HuH-7 (cell line): ENCODE results near the gene NHERF2.

Experiments
- DNase-seq: peaks from one replicate; pipeline ENCODE4 v3.0.0; 2011; ENCODE audit warnings: low spot score

The NHERF2 gene

DNA sequence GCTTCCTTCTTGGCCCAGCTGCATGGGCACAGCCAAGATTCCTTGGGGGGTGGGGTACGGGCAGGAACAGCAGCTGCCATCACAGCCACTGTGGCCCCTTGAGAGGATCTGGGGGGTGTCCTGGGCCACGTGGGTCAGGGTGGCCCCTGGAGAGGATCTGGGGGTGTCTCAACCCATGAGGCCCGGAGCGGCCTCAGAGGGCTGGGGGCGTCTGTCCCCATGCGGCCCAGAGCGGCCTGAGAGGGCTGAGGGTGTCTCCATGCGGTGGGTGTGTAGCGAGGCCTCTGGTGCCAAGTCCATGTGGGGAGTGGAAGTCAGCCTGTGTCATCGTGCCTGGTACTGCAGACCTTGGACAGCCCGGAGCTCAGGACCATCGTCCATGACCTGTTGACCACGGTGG lies 34.8 kb downstream of the NHERF2 start:
- DNase-seq = no peak

- DNase-seq = no peak
These were observed 36.1 kb downstream of the NHERF2 start for GRCh38 chr16:2062801-2063200.

- DNase-seq = no peak
These were observed 37.2 kb downstream of the NHERF2 start for GRCh38 chr16:2063861-2064260.

DNA sequence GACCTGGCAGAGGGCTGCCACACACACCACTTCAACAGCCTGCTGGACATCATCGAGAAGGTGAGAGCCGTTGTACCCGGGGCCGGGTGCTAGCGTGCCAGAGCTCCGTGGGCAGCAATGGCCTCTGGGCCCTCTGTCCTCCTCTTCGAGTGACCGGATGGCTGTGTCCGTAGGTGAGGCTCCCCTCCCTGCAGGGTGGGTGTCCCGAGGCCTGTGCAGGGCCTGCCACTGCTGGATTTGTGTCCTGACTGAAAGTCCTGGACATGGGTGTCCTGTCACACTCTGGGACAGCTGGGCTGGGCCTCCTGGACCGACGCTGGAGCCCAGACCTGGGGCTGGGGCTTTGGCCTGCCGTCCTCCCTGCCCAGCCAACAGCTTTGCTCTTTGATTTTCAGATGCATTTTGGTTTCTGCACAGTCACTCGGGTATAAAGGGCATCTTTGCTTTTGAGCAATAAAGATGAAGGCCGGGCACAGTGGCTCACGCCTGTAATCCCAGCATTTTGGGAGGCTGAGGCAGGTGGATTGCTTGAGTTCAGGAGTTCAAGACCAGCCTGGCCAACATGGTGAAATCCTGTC lies 37.8 kb downstream of the NHERF2 start:
- no peak for DNase-seq

- no peak for DNase-seq
These were observed 39.4 kb downstream of the NHERF2 start for GRCh38 chr16:2066139-2066538.

DNA sequence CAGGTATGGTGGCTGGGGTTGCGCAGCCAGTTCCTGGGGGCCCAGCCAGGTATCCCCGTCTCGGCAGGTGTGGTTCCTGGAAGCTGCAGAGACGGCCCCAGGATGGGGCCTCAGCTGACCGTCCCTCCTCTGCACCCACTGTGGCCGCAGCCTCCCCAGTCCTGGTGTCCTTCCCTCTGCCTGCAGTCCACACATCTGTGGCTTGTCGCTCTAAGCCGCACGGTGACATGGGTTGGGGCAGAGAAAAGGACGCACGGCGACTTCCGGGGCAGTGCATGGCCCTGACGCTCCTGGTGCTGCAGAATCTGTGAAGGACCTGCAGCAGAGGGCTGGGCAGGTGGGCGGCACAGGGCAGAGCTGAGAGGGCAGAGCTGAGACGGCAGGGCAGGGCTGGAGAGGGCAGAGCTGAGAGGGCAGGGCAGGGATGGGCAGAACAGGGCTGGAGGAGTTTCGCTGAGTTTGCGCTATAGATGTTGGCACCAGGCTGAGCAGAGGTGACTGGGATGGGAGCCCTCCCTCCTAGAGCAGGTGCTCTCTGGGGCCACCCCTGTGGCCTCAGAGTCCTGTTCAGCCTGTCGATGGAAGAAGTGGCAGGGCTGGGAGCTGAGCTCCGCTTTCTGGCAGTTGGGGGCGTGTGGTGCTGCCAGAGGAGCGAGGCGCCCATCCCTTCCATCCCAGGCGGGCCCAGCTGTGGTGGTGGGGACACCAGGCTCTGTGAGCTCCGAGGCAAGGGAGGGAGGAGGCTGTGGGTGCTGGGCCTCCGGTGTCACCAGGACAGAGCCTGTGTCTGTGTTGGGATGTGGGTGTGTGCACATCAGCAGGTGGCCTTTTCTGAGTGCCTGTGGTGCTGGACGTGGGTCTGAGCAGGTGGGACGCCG lies 44.1 kb downstream of the NHERF2 start:
- no peak for DNase-seq

DNA sequence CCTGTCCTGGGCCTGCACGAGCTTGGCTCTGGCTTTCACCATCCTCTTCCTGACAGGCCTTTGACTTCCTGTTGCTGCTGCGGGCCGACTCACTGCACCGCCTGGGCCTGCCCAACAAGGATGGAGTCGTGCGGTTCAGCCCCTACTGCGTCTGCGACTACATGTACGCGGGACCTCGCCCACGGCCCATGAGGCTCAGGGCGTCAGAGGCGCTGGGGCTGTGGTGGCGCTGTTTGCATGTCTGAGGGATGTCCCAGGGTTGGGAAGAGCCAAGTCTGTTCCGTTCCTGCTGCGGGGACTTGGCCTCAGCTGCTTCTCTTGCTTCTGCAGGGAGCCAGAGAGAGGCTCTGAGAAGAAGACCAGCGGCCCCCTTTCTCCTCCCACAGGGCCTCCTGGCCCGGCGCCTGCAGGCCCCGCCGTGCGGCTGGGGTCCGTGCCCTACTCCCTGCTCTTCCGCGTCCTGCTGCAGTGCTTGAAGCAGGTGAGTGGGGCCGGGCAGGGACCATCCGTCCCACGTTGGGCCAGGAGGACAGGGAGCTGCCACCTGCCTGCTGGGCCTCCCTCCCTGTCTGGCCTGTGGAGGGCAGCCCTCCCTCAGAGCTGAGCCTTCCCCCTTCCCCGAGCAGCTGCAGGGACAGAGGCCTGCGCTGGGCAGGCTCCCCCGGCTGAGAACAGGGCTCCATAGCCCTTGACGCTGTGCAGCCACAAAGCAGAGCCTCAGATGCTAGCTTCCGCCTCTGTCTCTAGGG lies 44.9 kb downstream of the NHERF2 start:
- no peak for DNase-seq

GRCh38 chr16:2072926-2073325 lies 46.2 kb downstream of the NHERF2 start:
- no peak for DNase-seq

- DNase-seq = no peak
These were observed 47.4 kb downstream of the NHERF2 start for GRCh38 chr16:2074071-2074470.

- DNase-seq = no peak
These were observed 48.9 kb downstream of the NHERF2 start for GRCh38 chr16:2075631-2076030.

- DNase-seq = no peak
These were observed 49.6 kb downstream of the NHERF2 start for GRCh38 chr16:2076072-2076865.

GRCh38 chr16:2077016-2077415 lies 50.3 kb downstream of the NHERF2 start:
- DNase-seq = no peak

- no peak for DNase-seq
These were observed 51.0 kb downstream of the NHERF2 start for GRCh38 chr16:2077696-2078095.

- no peak for DNase-seq
These were observed 51.4 kb downstream of the NHERF2 start for GRCh38 chr16:2078096-2078495.

GRCh38 chr16:2078691-2079090 lies 52.0 kb downstream of the NHERF2 start:
- DNase-seq = no peak

DNA sequence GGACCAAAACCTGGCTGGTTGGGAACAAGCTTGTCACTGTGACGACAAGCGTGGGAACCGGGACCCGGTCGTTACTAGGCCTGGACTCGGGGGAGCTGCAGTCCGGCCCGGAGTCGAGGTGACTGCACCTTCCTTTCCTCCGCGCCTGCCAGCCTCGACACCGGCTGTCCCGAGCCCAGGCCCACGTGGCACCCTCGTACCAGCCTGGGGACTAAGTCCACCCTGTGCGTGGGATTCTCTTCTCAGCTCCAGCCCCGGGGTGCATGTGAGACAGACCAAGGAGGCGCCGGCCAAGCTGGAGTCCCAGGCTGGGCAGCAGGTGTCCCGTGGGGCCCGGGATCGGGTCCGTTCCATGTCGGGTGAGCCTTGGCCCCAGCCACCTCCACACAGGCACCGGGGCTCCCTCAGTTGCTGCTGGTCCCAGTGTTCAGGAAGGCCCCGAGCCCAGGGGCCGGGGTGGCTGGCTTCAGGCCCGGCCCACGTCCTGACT lies 52.7 kb downstream of the NHERF2 start:
- DNase-seq = no peak

DNA sequence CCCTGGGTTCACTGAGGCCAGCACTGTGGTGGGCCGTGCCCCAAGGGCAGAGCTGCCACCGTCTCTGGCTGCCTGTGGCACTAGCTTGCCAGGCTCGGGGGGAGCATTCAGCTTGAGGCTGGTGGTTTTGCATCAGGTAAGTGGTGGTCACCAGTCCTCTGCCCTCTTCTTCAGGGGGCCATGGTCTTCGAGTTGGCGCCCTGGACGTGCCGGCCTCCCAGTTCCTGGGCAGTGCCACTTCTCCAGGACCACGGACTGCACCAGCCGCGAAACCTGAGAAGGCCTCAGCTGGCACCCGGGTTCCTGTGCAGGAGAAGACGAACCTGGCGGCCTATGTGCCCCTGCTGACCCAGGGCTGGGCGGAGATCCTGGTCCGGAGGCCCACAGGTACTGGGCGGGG lies 53.3 kb downstream of the NHERF2 start:
- DNase-seq = no peak

DNA sequence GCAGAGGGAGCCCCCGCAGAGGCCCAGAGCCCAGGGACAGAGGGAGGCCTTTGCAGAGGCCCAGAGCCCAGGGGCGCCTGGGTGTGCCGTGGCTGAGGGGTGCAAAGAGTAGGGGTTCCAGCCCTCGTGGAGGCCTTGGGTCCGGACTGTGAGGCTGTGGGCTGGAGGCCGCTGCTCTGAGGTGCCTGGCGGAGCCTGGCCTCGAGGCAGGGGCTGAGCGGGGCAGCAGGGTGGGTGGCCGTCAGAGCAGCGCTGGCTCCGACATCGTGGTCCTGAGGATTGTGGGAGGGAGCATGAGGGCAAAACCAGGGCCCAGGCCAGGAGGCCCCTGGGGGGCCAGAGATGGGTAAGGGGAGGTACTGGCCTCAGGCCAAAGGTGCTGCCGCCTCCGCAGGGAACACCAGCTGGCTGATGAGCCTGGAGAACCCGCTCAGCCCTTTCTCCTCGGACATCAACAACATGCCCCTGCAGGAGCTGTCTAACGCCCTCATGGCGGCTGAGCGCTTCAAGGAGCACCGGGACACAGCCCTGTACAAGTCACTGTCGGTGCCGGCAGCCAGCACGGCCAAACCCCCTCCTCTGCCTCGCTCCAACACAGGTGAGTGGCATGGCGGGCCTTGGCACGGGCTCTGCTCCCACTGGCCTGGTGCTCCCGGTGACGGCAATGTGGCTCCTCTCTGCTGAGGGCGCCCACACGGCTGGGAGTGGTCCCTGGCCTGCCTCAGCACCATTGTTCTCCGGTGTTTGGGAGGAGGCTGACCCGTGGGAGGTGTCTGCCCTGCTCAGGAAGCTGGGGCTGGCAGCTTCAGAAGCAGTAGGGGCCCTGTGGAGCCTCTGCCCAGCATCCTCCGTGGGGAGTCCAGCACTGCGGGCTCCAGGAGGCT lies 54.7 kb downstream of the NHERF2 start:
- no peak for DNase-seq

DNA sequence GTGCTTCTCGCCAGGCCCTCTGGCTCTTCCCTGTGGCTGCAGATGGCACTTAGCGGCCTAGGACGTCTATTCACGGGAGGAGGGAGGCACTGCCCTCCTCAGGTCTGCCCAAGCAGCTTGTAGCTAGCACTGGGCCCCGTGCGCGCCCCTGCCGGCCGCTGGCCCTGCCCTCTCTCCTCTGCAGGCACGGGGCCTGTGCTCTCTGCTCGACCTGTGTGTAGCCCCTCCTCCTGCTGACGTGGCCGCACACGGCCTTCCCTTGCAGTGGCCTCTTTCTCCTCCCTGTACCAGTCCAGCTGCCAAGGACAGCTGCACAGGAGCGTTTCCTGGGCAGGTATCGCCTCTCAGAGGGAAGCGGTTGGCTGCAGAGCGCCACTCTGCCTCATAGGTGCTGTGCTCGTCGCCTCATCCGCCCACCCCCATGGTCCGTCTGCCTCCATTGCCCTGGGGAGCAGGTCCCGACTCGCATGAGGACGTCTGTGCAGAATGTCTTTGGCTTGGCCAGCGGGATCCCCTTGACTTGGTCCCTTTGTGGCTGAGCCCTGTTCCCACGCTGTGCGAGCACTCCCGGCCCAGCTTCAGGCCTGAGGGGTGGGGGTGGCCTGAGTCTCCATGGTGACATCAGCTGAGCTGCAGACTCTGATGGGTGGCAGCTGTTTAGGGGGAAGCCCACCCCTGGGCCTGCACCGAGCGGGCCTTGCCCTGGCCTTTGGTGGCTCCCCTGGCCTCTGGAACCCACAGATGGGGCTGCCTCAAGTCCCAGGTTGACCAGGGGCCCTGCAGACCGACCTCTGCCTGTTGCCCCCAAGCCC lies 55.7 kb downstream of the NHERF2 start:
- no peak for DNase-seq

DNA sequence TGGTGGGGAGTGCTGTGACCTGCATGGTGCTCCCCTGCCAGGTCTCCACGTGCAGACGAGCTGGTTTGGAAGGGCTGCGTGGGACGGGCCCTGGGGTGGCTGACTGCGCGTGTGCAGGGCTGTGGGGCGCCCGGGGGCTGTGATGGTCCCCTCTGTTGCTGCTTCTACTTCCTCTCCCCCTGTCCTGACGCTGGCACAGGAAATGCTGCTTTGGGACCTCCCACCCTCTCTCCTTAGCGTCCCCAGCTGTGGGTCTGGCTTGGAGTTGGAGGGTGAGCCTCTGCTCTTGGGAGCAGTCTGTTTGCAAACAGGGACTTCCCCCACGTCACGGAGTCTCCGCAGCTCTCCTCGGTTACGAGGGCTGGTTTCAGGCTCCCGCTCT lies 56.3 kb downstream of the NHERF2 start:
- no peak for DNase-seq
